Activated CD8-positive, alpha-beta memory T cell treated with anti-CD3 and anti-CD28 coated beads for 1 hour (primary cell): ENCODE measurements around the gene EFR3B.
A peak's percentile ranks its signal among the peaks of the same experiment; 100 is the strongest.
"Not testable (repeated sequence)": the region's sequence is repeated elsewhere in the genome, so short reads cannot be mapped to it uniquely, and the experiment has no call there.

Experiments
- DNase-seq, 2 donors: peaks; one replicate each; pipeline ENCODE4 v3.0.0-alpha.2; 2020; ENCODE audit warnings: low read depth in 1 of 2; ENCODE audit errors: extremely low read depth in 1 of 2

Gene EFR3B, protein sequence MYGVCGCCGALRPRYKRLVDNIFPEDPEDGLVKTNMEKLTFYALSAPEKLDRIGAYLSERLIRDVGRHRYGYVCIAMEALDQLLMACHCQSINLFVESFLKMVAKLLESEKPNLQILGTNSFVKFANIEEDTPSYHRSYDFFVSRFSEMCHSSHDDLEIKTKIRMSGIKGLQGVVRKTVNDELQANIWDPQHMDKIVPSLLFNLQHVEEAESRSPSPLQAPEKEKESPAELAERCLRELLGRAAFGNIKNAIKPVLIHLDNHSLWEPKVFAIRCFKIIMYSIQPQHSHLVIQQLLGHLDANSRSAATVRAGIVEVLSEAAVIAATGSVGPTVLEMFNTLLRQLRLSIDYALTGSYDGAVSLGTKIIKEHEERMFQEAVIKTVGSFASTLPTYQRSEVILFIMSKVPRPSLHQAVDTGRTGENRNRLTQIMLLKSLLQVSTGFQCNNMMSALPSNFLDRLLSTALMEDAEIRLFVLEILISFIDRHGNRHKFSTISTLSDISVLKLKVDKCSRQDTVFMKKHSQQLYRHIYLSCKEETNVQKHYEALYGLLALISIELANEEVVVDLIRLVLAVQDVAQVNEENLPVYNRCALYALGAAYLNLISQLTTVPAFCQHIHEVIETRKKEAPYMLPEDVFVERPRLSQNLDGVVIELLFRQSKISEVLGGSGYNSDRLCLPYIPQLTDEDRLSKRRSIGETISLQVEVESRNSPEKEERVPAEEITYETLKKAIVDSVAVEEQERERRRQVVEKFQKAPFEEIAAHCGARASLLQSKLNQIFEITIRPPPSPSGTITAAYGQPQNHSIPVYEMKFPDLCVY

DNA sequence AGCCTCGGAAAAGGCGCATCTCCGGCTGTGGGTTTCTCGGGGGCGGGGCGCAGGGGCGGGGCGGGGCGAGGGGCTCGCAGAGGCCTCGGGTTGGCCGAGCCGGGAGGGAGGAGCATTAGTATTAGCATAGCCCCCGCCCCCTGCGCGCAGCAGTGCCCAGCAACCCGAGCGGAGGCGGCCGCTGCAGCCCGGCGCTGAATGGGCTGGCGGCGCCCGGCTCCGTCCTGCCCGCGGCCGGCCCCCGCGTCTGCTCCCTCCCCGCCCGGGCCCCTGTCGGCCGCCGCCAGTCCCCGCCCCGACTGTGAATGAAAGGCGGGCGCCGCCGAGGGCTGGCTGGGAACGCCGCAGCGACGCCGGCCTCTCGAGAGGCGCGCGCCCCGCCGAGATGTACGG is at the start of gene EFR3B:
EFR3B (plus strand) TSS at position 149 of the 393 bp plus-strand sequence; CDS start at position 386, 237 bp downstream.
- peak; percentile 72 to 79 for DNase-seq

- DNase-seq: no peak
These were observed 48.3 kb upstream of the EFR3B start for GRCh38 chr2:24993406-24994145.

DNA sequence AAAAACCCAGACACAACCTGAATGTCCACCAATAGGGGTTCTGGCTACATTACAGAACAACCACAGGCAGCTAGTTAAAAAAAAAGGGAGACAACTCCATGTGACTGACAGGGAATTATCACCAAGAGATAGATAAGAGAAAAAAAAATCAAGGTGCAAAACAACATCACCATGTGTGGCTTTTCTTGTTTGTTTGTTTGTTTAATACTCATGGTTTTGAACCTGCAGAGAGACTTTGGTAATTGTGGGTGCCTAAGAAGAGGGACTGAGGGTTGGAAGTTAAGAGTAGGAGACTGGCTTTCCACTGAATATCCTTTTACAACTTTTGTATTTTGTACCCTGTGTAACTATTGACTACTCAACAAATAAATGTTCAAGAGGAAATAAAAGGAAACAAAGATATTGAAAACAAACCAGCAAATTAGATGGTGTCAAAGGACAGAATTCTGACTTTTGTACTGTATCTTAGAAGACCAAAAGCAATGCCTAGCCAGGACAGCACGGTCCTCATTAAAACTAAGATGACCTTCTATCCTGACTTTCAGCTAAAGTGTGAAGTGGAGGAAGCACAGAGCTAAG is 47.6 kb upstream of the EFR3B start:
- no peak for DNase-seq

DNA sequence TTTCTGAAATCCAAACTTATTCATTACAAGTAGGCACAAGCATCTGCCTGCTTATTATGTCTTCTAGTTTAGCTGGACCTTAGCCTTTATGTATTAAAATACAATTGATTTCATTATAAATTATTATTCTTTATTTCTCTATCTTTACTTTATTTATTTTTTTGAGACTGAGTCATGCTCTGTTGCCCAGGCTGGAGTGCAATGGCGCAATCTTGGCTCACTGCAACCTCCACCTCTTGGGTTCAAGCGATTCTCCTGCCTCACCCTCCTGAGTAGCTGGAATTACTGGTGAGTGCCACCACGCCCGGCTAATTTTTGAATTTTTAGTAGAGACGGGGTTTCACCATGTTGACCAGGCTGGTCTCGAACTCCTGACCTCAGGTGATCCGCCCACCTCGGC is 42.8 kb upstream of the EFR3B start:
- not testable (repeated sequence) for DNase-seq

GRCh38 chr2:25000036-25000435 is 41.8 kb upstream of the EFR3B start:
- no peak for DNase-seq

- DNase-seq: no peak
These were observed 41.2 kb upstream of the EFR3B start for GRCh38 chr2:25000503-25001324.

DNA sequence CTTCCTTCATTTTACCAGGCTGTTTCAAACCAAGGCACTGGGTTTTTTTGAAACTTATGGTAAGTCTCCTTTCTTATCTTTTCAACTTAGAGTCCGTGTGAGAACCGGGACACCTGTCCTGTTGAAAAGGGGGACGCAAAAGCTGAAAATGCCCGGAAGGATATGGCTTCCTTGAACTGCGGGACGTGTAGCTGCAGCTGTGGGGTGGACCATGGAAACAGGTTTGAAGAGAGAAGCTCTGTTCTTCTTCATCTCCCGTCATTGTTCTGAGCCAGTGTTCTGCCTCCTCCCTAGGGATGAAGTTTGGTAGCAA is 40.6 kb upstream of the EFR3B start:
- DNase-seq: no peak

DNA sequence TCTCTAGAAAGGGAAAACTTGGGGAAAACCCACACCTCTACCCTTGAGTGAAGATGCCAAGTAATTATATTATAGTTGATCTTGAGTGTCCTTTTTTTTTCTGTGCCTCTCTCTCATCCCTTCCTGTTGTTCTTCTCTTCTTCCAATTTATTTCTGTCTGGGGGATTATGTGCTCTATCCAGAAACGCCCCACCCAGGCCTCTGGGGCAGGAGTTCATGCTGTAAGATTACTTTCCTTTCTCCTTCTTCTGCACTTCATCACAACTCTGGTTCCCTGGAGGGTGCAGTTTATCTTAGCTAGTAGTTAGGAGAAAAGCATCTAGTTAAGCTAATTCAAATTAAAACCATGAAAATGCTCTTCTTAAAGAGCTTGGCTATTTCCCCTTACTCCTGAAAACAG is 39.8 kb upstream of the EFR3B start:
- DNase-seq: no peak

DNA sequence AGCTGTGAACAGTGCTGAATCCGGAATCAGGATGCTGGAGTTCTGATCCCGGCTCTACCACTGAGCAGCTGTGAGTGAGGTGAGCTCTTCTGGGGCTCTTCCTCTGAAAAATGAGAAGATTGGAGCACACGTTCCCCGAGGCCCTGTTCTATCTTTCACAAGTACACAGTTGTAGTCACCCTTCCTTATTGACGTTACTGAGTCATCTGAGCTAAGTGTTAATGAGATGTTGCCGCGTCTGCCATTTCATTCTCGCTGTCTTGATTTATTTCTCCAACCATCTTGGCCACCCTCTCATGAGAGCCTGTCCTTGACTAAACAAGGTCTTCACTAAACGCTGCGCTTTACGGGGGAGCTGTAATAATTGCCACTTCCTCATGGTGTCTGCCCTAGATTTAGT is 31.9 kb upstream of the EFR3B start:
- DNase-seq: no peak

DNA sequence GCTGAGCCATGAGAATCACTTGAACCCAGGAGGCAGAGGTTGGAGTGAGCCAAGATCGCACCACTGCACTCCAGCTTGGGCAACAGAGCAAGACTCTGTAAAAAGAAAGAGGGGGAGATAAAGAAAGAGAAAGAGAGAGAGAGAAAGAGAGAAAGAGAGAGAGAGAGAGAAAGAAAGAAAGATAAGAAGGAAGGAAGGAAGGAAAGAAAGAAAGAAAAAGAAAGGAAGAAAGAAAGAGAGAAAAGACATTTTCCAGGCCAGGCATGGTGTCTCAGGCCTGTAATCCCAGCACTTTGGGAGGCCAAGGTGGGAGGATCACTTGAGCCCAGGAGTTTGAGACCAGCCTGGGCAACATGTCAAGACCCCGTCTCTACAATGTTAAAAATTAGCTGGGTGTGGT is 30.5 kb upstream of the EFR3B start:
- not testable (repeated sequence) for DNase-seq

DNA sequence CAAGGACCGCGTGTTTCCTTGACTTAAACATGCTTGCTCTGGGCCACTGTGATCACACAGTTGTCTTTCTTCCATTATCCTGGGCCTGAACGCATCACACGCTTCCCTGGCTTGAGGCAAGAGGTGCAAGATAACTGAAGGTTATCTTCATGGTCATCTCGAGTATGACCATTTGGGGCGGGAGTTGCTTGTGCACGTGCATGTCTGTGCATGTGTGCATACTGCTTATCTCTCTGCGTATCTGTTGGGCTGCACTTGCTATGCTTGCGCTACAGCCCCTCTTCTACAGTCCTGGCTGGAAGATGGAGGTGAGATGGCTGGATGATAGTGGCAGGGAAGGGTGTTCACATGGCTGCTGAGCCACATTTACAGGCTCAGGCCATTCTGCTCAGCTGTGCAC is 27.2 kb upstream of the EFR3B start:
- DNase-seq: no peak

DNA sequence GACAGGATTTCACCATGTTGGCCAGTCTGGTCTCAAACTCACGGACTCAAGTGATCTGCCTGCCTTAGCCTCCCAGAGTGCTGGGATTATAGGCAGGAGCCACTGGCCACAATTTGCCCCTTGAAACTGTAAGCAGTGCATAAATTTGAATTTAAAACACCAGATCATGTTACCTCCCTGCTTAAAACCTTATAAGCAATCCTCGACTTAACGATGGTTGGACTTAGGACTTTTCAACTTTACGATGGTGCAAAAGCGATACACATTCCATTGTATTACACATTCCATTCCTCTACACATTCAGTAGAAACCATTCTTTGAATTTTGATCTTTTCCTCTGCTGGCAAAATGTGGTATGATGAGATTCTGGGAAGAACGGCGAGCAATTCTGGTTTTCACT is 23.2 kb upstream of the EFR3B start:
- no peak for DNase-seq

DNA sequence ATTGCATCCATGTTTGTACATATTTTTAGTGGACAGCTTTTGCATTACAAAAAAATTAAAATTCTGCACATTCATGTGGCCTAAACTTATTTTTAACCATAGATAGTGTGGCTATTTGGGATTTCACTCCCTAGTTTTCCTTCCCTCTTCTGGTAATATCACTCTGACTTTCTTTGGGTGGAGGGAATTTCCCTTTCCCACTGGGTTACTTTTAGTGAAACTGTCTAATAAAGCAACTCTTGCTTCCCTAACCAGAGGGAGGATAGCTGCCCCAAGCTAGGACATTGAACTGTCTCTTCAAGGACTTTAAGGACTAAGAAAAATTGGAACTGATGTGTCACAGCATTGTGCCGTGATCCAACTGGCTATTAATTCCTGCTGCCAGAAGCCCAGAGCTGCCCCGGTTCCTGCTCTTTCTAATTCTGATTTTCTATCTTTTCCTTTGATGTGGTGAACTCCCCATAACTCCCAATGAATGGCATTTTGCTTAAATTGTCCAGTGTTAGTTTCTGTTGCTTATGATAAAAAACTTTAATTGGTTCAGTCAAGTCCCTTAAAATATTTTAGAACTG is 20.0 kb upstream of the EFR3B start:
- DNase-seq: no peak

GRCh38 chr2:25023333-25023732 is 18.5 kb upstream of the EFR3B start:
- no peak for DNase-seq

- no peak for DNase-seq
These were observed 16.5 kb upstream of the EFR3B start for GRCh38 chr2:25025229-25026007.

GRCh38 chr2:25026008-25026530 is 15.8 kb upstream of the EFR3B start:
- DNase-seq: no peak

GRCh38 chr2:25029183-25029554 is 12.7 kb upstream of the EFR3B start:
- no peak for DNase-seq

- DNase-seq: no peak
These were observed 11.2 kb upstream of the EFR3B start for GRCh38 chr2:25030702-25031101.

- no peak for DNase-seq
These were observed 9.8 kb upstream of the EFR3B start for GRCh38 chr2:25032094-25032493.
